ENCODE results near the gene RPL29.
"Not testable (repeated sequence)": the region's sequence is repeated elsewhere in the genome, so short reads cannot be mapped to it uniquely, and the experiment has no call there.

Gene RPL29

GRCh38 chr3:51995346-51996163 is at the start of gene RPL29:
RPL29 (minus strand) TSS chr3:51995895; CDS start chr3:51995461, 434 bp downstream.
- no peaks in the 10 kb centered on the region for H3K27me3 ChIP-seq (ENCODE audit: low read depth)
- DNase-seq (ENCODE audit: low spot score in 2 of 2), result peak; percentile 89 to 94
- H3K4me1 ChIP-seq, result peaks cover 22% of the 10 kb centered on the region
- in situ Hi-C loops (cut with MboI; ENCODE audit: low sequenced_read_pairs), result no loop called here
- H3K9me3 ChIP-seq, result no peaks in the 10 kb centered on the region
- H3K4me3 ChIP-seq, result peak within 1 kb of the TSS; percentile 93
- peaks cover 45% of the 10 kb centered on the region for H3K36me3 ChIP-seq (replicated peaks)

GRCh38 chr3:52044869-52045619 is 49.3 kb upstream of the RPL29 start:
- Histone ChIP-seq H3K9me3 (no peaks in the 10 kb centered on the region), H3K36me3 (replicated peaks) (peaks cover 12% of the 10 kb centered on the region), H3K4me3 (no peak overlapping the region), H3K4me1 (peaks cover 2% of the 10 kb centered on the region), H3K27me3 (ENCODE audit: low read depth) (no peaks in the 10 kb centered on the region)
- no peak for DNase-seq (ENCODE audit: low spot score in 2 of 2)
- in situ Hi-C loops (cut with MboI; ENCODE audit: low sequenced_read_pairs), result no loop called here

GRCh38 chr3:52043750-52044149 is 48.1 kb upstream of the RPL29 start:
- DNase-seq (ENCODE audit: low spot score in 2 of 2), result no peak
- Histone ChIP-seq H3K27me3 (ENCODE audit: low read depth) (no peaks in the 10 kb centered on the region), H3K36me3 (replicated peaks) (no peaks in the 10 kb centered on the region; the same call in 1 of the 2 replicates), H3K4me3 (no peak overlapping the region), H3K4me1 (peaks cover 8% of the 10 kb centered on the region), H3K9me3 (no peaks in the 10 kb centered on the region)
- in situ Hi-C loops (cut with MboI; ENCODE audit: low sequenced_read_pairs), result no loop called here

GRCh38 chr3:52043039-52043438 is 47.3 kb upstream of the RPL29 start:
- H3K27me3 ChIP-seq (ENCODE audit: low read depth); H3K9me3 ChIP-seq; H3K36me3 ChIP-seq (replicated peaks); DNase-seq (ENCODE audit: low spot score in 2 of 2); in situ Hi-C loops (cut with MboI; ENCODE audit: low sequenced_read_pairs); H3K4me1 ChIP-seq; H3K4me3 ChIP-seq: not testable (repeated sequence)

- in situ Hi-C loops (cut with MboI; ENCODE audit: low sequenced_read_pairs), result no loop called here
- DNase-seq (ENCODE audit: low spot score in 2 of 2), result no peak
- Histone ChIP-seq H3K9me3 (no peaks in the 10 kb centered on the region), H3K27me3 (ENCODE audit: low read depth) (no peaks in the 10 kb centered on the region), H3K4me3 (no peak overlapping the region), H3K4me1 (peaks cover 8% of the 10 kb centered on the region), H3K36me3 (replicated peaks) (no peaks in the 10 kb centered on the region)
These were observed 45.5 kb upstream of the RPL29 start for GRCh38 chr3:52041118-52041731.

- H3K27me3 ChIP-seq (ENCODE audit: low read depth), result no peaks in the 10 kb centered on the region
- in situ Hi-C loops (cut with MboI; ENCODE audit: low sequenced_read_pairs), result no loop called here
- H3K9me3 ChIP-seq, result no peaks in the 10 kb centered on the region
- H3K4me3 ChIP-seq, result no peak overlapping the region
- DNase-seq (ENCODE audit: low spot score in 2 of 2), result no peak
- peaks cover 8% of the 10 kb centered on the region for H3K4me1 ChIP-seq
- no peaks in the 10 kb centered on the region for H3K36me3 ChIP-seq (replicated peaks)
These were observed 44.9 kb upstream of the RPL29 start for GRCh38 chr3:52040600-52040999.

GRCh38 chr3:52039846-52040245 is 44.2 kb upstream of the RPL29 start:
- DNase-seq (ENCODE audit: low spot score in 2 of 2), result peak; percentile 57 to 81
- no peaks in the 10 kb centered on the region for H3K36me3 ChIP-seq (replicated peaks)
- H3K4me3 ChIP-seq, result no peak overlapping the region
- peaks cover 8% of the 10 kb centered on the region for H3K4me1 ChIP-seq
- H3K27me3 ChIP-seq (ENCODE audit: low read depth), result no peaks in the 10 kb centered on the region
- H3K9me3 ChIP-seq, result no peaks in the 10 kb centered on the region
- in situ Hi-C loops (cut with MboI; ENCODE audit: low sequenced_read_pairs), result no loop called here

- no peak overlapping the region for H3K4me3 ChIP-seq
- H3K4me1 ChIP-seq, result peaks cover 8% of the 10 kb centered on the region
- in situ Hi-C loops (cut with MboI; ENCODE audit: low sequenced_read_pairs), result no loop called here
- no peaks in the 10 kb centered on the region for H3K9me3 ChIP-seq
- H3K27me3 ChIP-seq (ENCODE audit: low read depth), result no peaks in the 10 kb centered on the region
- DNase-seq (ENCODE audit: low spot score in 2 of 2), result no peak
- no peaks in the 10 kb centered on the region for H3K36me3 ChIP-seq (replicated peaks)
These were observed 43.7 kb upstream of the RPL29 start for GRCh38 chr3:52039426-52039825.

GRCh38 chr3:52038227-52038626 is 42.5 kb upstream of the RPL29 start:
- DNase-seq (ENCODE audit: low spot score in 2 of 2), result no peak
- H3K27me3 ChIP-seq (ENCODE audit: low read depth), result no peaks in the 10 kb centered on the region
- H3K36me3 ChIP-seq (replicated peaks), result no peaks in the 10 kb centered on the region
- in situ Hi-C loops (cut with MboI; ENCODE audit: low sequenced_read_pairs), result no loop called here
- H3K4me1 ChIP-seq, result peaks cover 8% of the 10 kb centered on the region
- H3K4me3 ChIP-seq, result no peak overlapping the region
- no peaks in the 10 kb centered on the region for H3K9me3 ChIP-seq

GRCh38 chr3:52037291-52037690 is 41.6 kb upstream of the RPL29 start:
- Histone ChIP-seq H3K36me3 (replicated peaks) (no peaks in the 10 kb centered on the region), H3K4me1 (peaks cover 8% of the 10 kb centered on the region), H3K27me3 (ENCODE audit: low read depth) (no peaks in the 10 kb centered on the region), H3K9me3 (no peaks in the 10 kb centered on the region), H3K4me3 (no peak overlapping the region)
- no peak for DNase-seq (ENCODE audit: low spot score in 2 of 2)
- in situ Hi-C loops (cut with MboI; ENCODE audit: low sequenced_read_pairs), result no loop called here

GRCh38 chr3:52036829-52037228 is 41.1 kb upstream of the RPL29 start:
- no peak for DNase-seq (ENCODE audit: low spot score in 2 of 2)
- in situ Hi-C loops (cut with MboI; ENCODE audit: low sequenced_read_pairs), result no loop called here

GRCh38 chr3:52036222-52036694 is 40.6 kb upstream of the RPL29 start:
- Histone ChIP-seq H3K4me1 (peaks cover 8% of the 10 kb centered on the region), H3K36me3 (replicated peaks) (no peaks in the 10 kb centered on the region), H3K9me3 (no peaks in the 10 kb centered on the region), H3K27me3 (ENCODE audit: low read depth) (no peaks in the 10 kb centered on the region), H3K4me3 (no peak overlapping the region)
- in situ Hi-C loops (cut with MboI; ENCODE audit: low sequenced_read_pairs), result no loop called here
- no peak for DNase-seq (ENCODE audit: low spot score in 2 of 2)

More at GRCh38 chr3:52036829-52037228, 41.1 kb upstream of the RPL29 start:
- peaks cover 8% of the 10 kb centered on the region for H3K4me1 ChIP-seq
- H3K27me3 ChIP-seq (ENCODE audit: low read depth), result no peaks in the 10 kb centered on the region
- H3K36me3 ChIP-seq (replicated peaks), result no peaks in the 10 kb centered on the region
- H3K4me3 ChIP-seq, result no peak overlapping the region
- no peaks in the 10 kb centered on the region for H3K9me3 ChIP-seq

GRCh38 chr3:52034651-52035050 is 39.0 kb upstream of the RPL29 start:
- no peak for DNase-seq (ENCODE audit: low spot score in 2 of 2)
- Histone ChIP-seq H3K4me3 (no peak overlapping the region), H3K4me1 (peaks cover 3% of the 10 kb centered on the region; the same call in 1 of the 2 replicates), H3K36me3 (replicated peaks) (no peaks in the 10 kb centered on the region), H3K9me3 (no peaks in the 10 kb centered on the region), H3K27me3 (ENCODE audit: low read depth) (no peaks in the 10 kb centered on the region)
- in situ Hi-C loops (cut with MboI; ENCODE audit: low sequenced_read_pairs), result no loop called here

- H3K4me1 ChIP-seq, result no peaks in the 10 kb centered on the region
- no peak for DNase-seq (ENCODE audit: low spot score in 2 of 2)
- in situ Hi-C loops (cut with MboI; ENCODE audit: low sequenced_read_pairs), result no loop called here
- H3K9me3 ChIP-seq, result no peaks in the 10 kb centered on the region
- H3K27me3 ChIP-seq (ENCODE audit: low read depth), result no peaks in the 10 kb centered on the region
- no peaks in the 10 kb centered on the region for H3K36me3 ChIP-seq (replicated peaks)
- no peak overlapping the region for H3K4me3 ChIP-seq
These were observed 38.5 kb upstream of the RPL29 start for GRCh38 chr3:52034212-52034611.
